Stimulated activated CD4-positive, alpha-beta T cell treated with anti-CD3 and anti-CD28 coated beads, Interleukin-1b, Interleukin-23, amount 100 ng/mL, for 1 hour (primary cell): ENCODE results near the gene CDC73.
"Not testable (repeated sequence)": the region's sequence is repeated elsewhere in the genome, so short reads cannot be mapped to it uniquely, and the experiment has no call there.

Source experiments
- DNase-seq, 2 donors: peaks; one replicate each; pipeline ENCODE4 v3.0.0-alpha.2; 2020; ENCODE audit warnings: low read depth in 2 of 2

Gene CDC73

GRCh38 chr1:193229136-193229535 is 107.3 kb downstream of the CDC73 start:
- no peak for DNase-seq

DNA sequence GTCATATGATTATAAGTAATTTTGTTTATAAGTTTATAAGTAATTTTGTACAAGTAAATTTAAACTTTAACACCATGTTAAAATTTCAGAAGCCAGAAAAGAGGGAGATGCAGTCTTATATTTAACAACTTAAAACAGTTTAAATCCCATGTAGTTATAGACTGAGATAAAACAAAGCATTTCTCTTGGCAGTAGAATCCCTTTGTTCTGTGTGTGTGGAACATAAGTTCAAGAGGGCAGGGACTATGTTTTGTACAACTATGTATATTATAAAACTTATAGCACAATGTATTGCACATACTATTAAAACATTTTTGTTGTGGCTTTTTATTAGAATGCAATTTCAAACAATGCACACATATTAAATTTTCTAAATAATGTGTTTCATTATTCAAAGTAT is 109.3 kb downstream of the CDC73 start:
- not testable (repeated sequence) for DNase-seq

GRCh38 chr1:193234530-193234929 is 112.7 kb downstream of the CDC73 start:
- no peak for DNase-seq

- DNase-seq, result no peak
These were observed 115.6 kb downstream of the CDC73 start for GRCh38 chr1:193237381-193237978.

GRCh38 chr1:193240609-193241008 is 118.8 kb downstream of the CDC73 start:
- no peak for DNase-seq

DNA sequence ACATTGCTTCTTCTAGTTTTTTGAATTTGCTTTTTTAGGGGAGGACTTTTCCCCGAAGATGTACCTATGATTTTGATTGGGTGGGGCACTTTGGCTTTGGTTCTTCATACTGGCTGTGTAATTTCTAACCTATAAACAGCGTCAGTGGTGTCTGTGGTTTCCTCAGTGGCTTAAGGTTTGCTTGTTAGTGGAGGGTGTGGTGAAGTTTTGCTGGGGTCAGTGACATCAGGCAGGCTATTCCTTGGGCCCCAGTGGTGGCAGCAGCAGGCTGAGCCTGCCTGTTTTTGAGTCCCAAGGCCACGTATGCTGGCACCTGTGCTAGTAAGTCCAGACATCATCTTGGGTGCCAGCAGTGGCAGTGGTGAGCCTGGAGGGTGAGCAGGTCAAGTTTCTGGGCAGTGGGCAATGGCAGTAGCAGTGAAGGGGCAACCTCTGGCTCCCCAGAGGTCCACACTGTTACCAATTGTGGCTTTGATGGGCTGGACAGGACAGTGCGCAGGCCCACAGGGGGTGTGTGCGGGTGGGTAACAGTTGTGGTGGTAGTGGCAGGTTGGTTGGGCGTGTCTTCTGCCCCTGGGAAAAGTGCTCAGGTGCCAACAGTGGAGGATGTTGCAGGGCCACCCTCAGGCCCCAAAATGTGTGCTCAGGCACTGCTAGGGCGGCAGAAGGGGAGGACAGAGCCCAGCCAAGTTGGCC is 119.4 kb downstream of the CDC73 start:
- no peak for DNase-seq

- DNase-seq, result no peak
These were observed 120.2 kb downstream of the CDC73 start for GRCh38 chr1:193242000-193242399.

DNA sequence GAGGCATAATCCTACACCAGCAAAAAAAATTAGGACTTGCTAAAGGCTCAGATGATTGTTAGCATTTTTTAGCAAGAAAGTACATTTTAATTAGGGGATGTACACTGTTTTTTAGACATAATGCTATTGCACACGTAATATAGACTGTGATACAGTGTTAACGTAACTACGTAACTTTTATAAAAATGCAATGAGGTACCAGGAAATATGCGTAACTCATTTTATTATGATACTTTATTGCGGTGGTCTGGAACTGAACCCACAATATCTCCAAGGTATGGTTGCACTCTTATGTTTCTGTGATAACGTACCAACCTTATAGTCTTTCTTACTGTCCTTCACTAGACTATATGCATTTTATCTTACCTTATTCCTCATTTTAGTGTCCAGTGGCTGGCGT is 127.4 kb downstream of the CDC73 start:
- no peak for DNase-seq

- no peak for DNase-seq
These were observed 130.1 kb downstream of the CDC73 start for GRCh38 chr1:193251950-193252349.

DNA sequence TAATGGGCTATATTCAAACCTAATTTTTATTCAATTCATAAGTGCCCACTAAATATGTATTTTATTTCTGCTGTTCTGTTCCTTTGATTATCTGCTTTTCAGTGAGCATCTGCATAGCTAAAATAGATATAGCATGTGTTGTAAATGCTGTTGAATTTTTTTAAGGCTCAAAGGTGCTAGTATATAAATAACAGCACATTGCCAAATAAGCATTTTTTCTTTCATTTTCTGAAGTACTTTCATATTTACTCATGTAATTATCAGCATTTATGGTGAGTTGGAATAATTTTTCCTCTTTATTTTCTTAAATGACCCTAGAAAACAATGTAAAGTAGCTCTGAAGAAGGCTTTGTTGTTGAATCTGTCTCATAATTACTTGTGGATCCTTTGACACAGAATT is 134.2 kb downstream of the CDC73 start:
- no peak for DNase-seq

GRCh38 chr1:193259636-193260035 is 137.8 kb downstream of the CDC73 start:
- DNase-seq, result no peak

- DNase-seq, result no peak
These were observed 138.4 kb downstream of the CDC73 start for GRCh38 chr1:193260056-193260745.

DNA sequence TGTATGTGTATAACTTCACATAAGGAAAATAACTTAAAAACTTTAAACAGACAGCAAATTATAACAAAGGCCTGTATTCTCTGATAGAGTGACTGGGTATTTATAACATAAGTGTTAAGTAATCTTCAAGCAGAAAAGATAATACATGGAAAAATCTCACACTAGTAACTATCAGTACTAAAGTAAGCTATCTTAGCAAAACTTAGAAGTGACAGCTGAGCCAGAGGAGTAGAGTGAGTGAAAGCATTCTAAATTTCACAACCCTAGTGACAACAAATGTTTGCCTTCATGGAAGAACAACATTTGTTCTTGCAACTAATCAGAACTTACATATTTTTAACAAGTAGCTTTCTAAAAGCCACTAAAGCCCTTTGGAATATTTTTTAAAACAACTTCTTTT is 139.1 kb downstream of the CDC73 start:
- no peak for DNase-seq

DNA sequence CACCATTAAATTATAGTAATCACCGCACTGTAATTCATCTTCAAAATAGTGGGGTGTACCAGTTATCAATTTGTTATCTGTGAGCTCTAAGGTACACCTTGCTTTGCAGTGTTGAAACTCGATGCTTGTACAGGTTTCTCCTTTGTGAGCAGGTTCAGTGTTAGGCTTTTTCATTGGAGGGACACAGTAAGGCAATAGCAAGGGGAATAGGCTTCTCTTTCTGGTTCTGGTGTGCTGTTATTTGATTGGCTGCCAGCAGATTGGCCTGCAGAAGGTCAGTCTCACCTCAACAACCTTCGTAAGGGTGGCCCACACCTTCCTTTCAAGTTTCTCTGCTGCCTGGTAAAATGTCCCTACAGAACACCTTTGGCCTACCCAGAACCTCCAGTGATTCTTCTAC is 140.8 kb downstream of the CDC73 start:
- DNase-seq, result no peak

GRCh38 chr1:193264313-193265065 is 142.7 kb downstream of the CDC73 start:
- no peak for DNase-seq

- DNase-seq, result no peak
These were observed 143.9 kb downstream of the CDC73 start for GRCh38 chr1:193265716-193266115.

- DNase-seq, result not testable (repeated sequence)
These were observed 145.0 kb downstream of the CDC73 start for GRCh38 chr1:193266794-193267193.

DNA sequence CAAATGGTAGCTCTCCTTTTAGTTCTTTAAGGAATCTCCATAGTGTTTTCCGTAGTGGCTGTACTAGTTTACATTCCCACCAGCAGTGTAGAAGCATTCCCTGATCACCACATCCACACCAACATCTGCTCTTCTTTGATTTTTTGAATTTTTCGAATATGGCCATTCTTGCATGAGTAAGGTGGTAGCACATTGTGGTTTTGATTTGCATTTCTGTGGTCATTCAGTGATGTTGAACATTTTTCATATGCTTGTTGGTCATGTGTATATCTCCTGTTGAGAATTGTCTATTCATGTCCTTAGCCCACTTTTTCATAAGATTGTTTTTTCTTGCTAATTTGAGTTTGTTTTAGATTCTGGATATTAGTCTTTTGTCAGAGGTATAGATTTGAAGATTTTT is 149.2 kb downstream of the CDC73 start:
- DNase-seq, result no peak

GRCh38 chr1:193275773-193276172 is 153.9 kb downstream of the CDC73 start:
- DNase-seq, result no peak

DNA sequence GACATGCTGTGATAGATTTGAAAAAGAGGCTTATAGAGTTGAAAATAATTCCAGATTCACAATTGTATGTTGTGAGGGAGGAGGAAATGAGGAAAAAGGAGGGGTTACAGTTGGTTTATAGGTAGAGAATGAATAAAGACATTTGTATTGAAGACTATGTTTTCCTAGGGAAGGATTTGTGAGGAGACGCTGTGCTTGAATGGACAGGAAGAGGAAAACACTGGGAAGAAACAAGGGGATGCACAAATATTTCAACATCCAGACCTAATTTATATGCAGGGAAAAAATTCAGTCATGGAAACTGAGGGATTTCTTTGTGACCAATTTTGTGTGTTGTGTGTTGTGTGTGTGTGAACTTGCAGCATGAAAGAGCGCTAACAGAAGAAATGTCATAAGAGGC is 157.1 kb downstream of the CDC73 start:
- DNase-seq, result no peak

DNA sequence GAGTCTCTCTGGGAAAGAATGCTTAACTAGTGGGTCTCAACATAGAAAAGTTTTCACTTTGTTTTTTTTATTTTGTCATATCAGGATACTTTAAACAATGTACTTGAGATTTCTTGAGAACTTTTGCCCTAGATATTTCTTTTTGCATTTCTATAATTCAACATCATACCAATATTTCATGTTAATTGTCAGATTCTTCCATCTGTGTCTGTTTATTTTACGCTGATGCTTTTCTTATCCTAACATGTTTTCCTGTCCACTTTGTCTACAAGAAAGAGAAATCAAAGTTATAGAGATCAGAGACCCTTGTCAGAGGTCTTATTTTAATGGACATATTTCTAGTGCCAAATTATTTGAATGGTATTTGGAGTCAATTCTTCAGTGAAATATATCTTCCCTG is 160.1 kb downstream of the CDC73 start:
- DNase-seq, result no peak

GRCh38 chr1:193283016-193283415 is 161.2 kb downstream of the CDC73 start:
- DNase-seq, result no peak
